SH-SY5Y (cell line): ENCODE results near the gene NEUROD2.

ENCODE experiments used
- GATA2 ChIP-seq: IDR thresholded peaks from 2 replicates; pipeline ENCODE4 v1.6.1; 2011; ENCODE audit warnings: mild to moderate bottlenecking, low read depth, low read length
- GATA3 ChIP-seq: IDR thresholded peaks from 2 replicates; pipeline ENCODE4 v1.6.1; 2011; ENCODE audit warnings: low read depth, mild to moderate bottlenecking, low read length, moderate library complexity

- TF ChIP-seq GATA3, result no peak
- no peak for TF ChIP-seq GATA2
These were observed 20.2 kb upstream of the NEUROD2 start for GRCh38 chr17:39627712-39628516.
